Transverse colon (tissue), 3 donors: Measurements from ENCODE around the gene GARIN1A.
"Not testable (repeated sequence)": the region's sequence is repeated elsewhere in the genome, so short reads cannot be mapped to it uniquely, and the experiment has no call there.

Source experiments
- CTCF ChIP-seq, 5 experiments: fragments of 200-600 bp in 3 of 5; fragments of 450-650 bp in 2 of 5; sonication (generic) in 3 of 5; IDR thresholded peaks; 1 replicate in 2 of 5; 2 replicates in 3 of 5; pipeline ENCODE4 v1.5.1; 2016 to 2017; ENCODE audit warnings: antibody characterized with exemption in 5 of 5, inconsistent platforms in 3 of 5, mild to moderate bottlenecking in 2 of 5, moderate library complexity in 1 of 5
- POLR2A ChIP-seq: fragments of 450-650 bp; IDR thresholded peaks from one replicate; pipeline ENCODE4 v1.6.1; 2016; ENCODE audit warnings: antibody characterized with exemption, mild to moderate bottlenecking, moderate library complexity

- TF ChIP-seq CTCF (IDR thresholded peaks at IDR 0.05); POLR2A: not testable (repeated sequence)
These were observed 45.0 kb upstream of the GARIN1A start for GRCh38 chr7:128627124-128627523.
